ENCODE measurements around the gene SETD1B. TPM values are rescaled to one million over a fixed set of nuclear protein-coding genes. Genes with fewer than 3 reads are reported as not detected.

SETD1B gene
- total and polyA plus RNA-seq, 12 donors = 2.1 to 27.3 (median 11.9) TPM

DNA sequence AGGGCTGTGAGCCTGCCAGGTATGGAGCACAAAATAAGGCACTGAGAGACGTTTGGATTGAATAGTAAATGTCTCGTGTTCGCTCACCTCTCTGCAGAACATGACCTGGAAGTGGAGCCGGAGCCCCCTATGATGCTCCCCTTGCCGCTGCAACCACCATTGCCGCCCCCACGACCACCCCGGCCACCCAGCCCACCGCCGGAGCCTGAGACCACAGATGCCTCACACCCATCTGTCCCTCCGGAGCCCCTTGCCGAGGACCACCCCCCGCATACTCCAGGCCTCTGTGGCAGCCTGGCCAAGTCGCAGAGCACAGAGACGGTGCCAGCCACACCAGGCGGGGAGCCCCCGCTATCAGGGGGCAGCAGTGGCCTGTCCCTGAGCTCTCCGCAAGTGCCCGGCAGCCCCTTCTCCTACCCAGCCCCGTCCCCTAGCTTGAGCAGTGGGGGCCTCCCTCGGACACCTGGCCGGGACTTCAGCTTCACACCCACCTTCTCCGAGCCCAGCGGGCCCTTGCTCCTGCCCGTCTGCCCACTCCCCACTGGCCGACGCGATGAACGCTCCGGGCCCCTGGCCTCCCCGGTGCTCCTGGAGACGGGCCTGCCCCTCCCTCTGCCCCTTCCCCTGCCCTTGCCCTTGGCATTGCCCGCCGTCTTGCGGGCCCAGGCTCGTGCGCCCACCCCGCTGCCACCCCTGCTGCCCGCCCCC lies 18.7 kb downstream of the SETD1B start:
- intact Hi-C loops (cut with DNase I) = no loop called here
- DNase-seq = peak in 1 of 7 donors; percentile 15
- Histone ChIP-seq H3K36me3 (replicated peaks in 1 of 2) (peaks cover 0 to 83% of the 10 kb centered on the region in 2 donors), H3K4me3 (no peak overlapping the region), H3K4me1 (replicated peaks in 1 of 2) (no peaks in the 10 kb centered on the region), H3K27ac (no peak overlapping the region), H3K27me3 (no peaks in the 10 kb centered on the region), H3K9me3 (replicated peaks in 1 of 3) (no peaks in the 10 kb centered on the region)
- 85 to 90% (median 88%) methylated on average over 25 to 39 of the region's 39 CpGs for WGBS, 4 donors
- TF ChIP-seq CTCF (IDR thresholded peaks at IDR 0.05) = no peak
- no peak for TF ChIP-seq POLR2A (IDR thresholded peaks at IDR 0.05)

GRCh38 chr12:121823101-121823726 lies 19.4 kb downstream of the SETD1B start:
- H3K4me1 ChIP-seq (replicated peaks in 1 of 2) = no peaks in the 10 kb centered on the region
- no peak overlapping the region for H3K27ac ChIP-seq
- H3K36me3 ChIP-seq (replicated peaks in 1 of 2) = peaks cover 0 to 83% of the 10 kb centered on the region in 2 donors
- no peaks in the 10 kb centered on the region for H3K27me3 ChIP-seq
- no peak overlapping the region for H3K4me3 ChIP-seq
- 84 to 94% (median 87%) methylated on average over 6 to 36 of the region's 36 CpGs for WGBS, 4 donors
- no peaks in the 10 kb centered on the region for H3K9me3 ChIP-seq (replicated peaks in 1 of 3)
- TF ChIP-seq CTCF (IDR thresholded peaks at IDR 0.05) (no peak), POLR2A (IDR thresholded peaks at IDR 0.05) (no peak)
- peak in 2 of 7 donors; percentile 17 to 52 for DNase-seq
- intact Hi-C loops (cut with DNase I) = no loop called here

DNA sequence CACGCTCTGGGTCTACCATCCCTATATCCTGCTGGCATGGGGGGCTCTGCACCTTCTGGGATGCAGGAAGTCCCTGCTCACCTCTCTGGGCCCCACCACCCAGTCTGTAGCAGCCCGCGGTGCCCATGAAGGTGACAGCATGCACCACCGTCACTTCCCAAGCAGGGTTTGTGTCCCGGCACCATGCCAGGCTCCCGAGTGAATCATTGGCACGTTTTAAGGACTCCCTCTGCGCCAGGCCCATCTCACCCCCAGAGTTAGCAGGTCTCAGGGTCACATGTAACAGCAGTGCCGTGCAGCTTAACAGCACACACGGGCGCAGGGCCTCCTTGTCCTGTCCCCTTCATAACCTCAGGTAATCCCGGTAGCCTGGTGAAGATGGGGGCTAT lies 19.9 kb downstream of the SETD1B start:
- H3K9me3 ChIP-seq (replicated peaks in 1 of 3) = no peaks in the 10 kb centered on the region
- TF ChIP-seq CTCF (IDR thresholded peaks at IDR 0.05) = no peak
- TF ChIP-seq POLR2A (IDR thresholded peaks at IDR 0.05) = no peak
- peaks cover 0 to 83% of the 10 kb centered on the region in 2 donors for H3K36me3 ChIP-seq (replicated peaks in 1 of 2)
- 44 to 69% (median 46%) methylated on average over 7 to 12 of the region's 12 CpGs for WGBS, 4 donors
- no peak overlapping the region for H3K4me3 ChIP-seq
- no peaks in the 10 kb centered on the region for H3K27me3 ChIP-seq
- peak overlapping the region in 1 of 5 donors; percentile 13 for H3K27ac ChIP-seq
- intact Hi-C loops (cut with DNase I) = no loop called here
- H3K4me1 ChIP-seq (replicated peaks in 1 of 2) = no peaks in the 10 kb centered on the region
- peak; percentile 58 to 90 (median 86) for DNase-seq

DNA sequence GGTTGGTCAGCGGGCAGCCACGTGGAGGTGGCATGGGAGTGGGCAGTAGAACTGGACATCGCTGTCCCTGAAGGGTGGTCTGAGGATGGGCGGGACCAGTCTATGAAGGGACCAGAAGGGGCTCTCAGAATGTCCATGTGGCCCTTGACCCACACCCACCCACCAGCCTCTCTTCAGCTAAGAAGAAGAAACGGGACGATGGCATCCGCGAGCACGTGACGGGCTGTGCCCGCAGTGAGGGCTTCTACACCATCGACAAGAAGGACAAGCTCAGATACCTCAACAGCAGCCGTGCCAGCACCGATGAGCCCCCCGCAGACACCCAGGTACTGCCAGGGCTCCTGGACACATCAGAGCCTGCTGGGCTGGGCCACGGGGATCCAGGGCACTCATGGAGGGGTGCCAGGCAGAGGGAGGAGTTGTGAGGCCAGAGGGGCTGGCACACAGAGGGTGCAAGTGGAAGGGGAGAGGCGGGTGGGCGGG lies 21.3 kb downstream of the SETD1B start:
- 89 to 94% (median 91%) methylated on average over 18 of the region's 18 CpGs for WGBS, 4 donors
- TF ChIP-seq CTCF (IDR thresholded peaks at IDR 0.05) = no peak
- no peak for TF ChIP-seq POLR2A (IDR thresholded peaks at IDR 0.05)
- DNase-seq = no peak
- Histone ChIP-seq H3K36me3 (replicated peaks in 1 of 2) (peaks cover 0 to 82% of the 10 kb centered on the region in 2 donors), H3K4me1 (replicated peaks in 1 of 2) (no peaks in the 10 kb centered on the region), H3K9me3 (replicated peaks in 1 of 3) (no peaks in the 10 kb centered on the region), H3K27ac (no peak overlapping the region), H3K27me3 (no peaks in the 10 kb centered on the region), H3K4me3 (no peak overlapping the region)
- intact Hi-C loops (cut with DNase I) = no loop called here

Measured in adrenal gland (tissue), 12 donors.